Stimulated activated CD4-positive, alpha-beta T cell treated with anti-CD3 and anti-CD28 coated beads, Interleukin-15, amount 100 ng/mL, for 24 hours (primary cell): Measurements from ENCODE around the gene RPL18A.

Experiments
- DNase-seq: peaks from one replicate; pipeline ENCODE4 v3.0.0-alpha.2; 2020

RPL18A gene

DNA sequence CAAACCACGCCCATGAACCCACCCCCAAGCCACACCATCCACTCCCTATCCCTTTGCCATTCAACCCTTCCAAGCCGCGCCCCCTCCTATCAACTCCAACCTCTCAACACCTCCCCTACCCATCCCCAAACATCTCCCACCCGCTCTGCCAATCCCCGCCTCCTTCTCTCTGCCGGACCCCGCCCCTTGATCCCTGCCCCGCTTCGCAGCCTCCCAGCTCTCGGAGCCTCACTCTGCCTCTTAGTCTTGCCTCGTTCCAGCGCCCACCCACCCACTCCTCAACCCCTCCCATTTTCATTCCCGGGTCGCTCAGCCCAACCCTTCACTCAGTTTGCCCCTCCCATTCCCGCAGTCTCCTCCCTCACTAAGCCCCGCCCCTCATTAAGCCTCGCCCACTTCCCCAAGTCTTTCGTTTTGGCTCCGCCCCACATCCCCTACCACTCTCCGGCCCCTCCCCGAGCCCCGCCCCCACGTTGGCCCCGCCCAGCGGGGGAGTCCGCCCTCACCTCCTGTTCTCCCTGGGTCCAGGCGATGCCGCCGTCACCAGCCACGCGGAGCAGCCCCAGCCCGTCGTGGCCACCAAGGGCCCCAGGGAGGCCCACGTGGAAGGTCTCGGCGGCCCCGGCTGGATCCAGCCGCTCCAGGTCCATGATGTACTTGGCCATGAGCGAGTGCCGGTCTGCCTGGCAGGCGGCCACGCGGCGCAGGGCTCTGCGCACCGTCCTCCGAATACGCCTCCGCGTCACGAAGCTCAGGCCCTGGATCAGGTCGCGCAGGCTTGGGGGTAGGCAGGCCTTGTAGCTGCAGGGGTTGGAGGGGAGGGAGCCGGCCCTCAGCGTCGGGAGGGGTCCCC is 17.7 kb upstream of the RPL18A start:
- DNase-seq = peak; percentile 84

DNA sequence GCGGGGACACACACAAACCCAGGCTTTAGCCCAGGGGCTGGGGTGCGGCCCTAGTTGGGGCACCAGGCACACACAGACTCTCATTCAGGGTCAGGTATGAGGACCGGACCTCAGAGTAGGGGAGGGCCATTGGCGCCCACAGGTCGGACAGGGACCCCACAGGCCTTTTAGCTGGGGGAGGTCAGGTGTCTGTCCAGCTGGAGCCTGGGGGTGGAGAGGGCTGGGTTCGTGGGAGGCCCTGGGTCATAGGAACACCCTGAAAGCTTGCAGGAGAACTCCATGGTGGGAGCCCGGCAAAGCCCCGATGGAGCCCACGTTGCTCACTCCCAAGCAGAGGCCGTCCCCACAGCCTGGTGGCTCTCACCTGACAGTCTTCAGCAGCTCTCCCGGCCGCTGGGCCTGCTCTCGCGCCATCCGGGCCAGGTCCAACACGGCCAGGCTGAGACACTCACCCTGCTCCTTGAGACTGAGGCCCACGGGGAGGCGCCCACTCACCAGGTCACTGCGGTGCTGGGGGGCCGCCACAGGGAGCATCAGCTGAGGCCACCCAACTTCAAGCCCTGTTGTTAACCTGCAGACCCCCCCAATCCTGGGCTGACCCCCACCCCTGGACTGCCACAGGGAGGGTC is 16.9 kb upstream of the RPL18A start:
- DNase-seq = no peak

DNA sequence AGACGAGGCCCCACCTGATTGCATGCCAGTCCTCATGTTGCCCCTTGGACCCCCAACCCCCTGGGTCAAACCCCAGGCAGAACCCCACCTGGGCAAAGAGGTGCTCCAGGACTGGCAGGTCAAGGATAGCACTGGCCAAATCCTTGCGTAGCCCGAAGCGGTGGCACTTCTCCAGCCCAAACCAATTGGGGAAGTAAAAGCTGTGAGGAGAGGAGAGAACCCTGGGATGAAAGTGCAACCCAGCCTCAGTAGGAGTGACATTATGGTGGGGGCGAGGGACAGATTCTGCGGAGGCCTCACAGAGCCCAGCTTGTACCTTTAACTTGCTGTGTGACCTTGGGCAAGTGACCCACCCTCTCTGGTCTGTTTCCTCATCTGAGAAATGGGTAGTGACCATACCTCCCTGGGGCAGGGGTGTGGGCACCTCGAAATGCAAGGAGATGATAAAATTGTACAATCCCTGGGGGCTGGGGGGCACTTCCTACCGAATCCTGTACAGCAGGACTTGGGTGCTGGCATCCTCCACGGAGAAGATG is 16.4 kb upstream of the RPL18A start:
- DNase-seq = no peak

DNA sequence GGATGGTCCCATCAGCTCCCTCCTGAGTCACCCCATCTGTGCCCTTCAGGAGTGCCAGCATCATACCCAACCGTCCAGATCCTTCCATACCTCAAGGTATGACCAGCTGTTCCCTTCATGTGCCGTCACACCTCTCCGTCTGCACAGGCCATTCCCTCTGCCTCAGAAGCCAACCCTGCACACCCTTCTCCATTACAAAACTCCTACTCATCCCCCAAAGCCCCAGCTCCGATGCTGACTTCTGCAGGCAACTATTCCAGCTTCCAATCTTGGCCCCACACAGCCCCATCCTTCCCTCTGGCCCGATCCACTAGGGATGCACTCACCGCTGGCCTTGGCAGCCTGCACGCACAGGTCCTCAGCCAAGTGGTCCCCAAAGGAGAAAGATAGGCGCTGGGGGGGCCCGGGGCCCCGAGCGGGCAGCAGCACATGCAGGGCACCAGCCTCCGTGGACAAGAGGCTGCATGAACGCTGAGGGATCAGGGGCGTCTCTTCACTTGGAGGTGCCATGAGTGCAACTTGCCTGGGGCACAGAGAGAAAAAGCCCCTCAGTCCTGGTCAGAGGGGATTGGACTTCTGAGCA is 15.7 kb upstream of the RPL18A start:
- no peak for DNase-seq

DNA sequence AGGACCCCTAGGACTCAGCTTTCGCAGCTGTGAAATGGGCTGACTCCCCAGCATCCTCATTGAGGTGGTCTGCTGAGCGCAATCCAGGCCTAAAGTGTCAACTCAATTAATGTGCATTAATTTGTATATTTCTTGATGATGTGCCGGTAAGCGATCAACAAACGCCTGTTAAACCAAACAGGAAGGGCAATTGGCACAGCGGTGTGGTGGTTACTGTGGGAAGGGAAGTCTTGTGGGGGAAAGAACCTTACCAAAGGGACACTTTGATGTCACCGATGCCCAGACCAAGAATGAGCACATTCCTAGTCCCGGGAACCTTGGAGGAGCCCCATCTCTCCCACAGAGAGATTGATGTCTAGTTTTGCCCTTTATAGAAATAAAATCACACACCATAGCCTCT is 13.6 kb upstream of the RPL18A start:
- peak; percentile 45 for DNase-seq

DNA sequence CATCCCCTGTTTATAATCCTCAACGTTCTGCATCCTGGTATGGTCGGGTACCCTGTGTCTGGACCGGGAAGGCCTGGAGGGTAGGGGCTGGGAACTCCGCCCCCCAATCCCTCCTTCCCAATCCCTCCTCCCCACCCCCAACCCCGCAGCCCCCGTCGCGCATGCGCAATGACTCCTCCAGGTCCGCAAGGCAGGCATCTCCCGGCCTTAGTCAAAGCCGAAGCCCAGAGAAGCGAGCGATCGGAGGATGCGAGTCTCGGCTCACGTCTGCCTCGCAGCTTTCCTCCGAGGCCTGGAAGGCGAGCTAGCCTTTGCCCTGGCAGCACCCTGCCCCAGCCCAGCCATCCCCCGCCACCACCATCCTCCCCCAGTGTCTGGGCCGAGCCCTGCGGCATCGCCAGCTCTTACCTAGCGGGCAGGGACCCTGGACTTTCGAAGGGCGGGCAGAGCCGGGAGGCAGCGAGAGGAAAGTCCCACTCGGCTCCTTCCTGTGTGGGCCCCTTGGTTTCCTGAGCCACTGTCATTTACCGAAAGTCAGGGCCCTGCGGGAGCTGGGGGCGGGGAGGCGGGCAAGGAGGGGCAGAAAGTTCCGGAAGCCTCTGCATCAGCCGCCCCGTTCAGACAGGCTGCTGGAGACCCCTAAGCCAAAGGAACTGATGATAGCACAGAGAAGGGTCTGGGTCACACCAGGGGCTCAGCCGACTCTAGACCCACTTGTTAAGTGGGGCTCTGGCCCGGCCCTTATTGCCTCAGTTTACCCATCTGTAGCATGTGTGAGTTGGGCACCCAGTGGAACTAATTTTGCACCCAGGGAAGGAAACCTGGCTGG is 12.0 kb upstream of the RPL18A start, which contains the start of gene JAK3:
Gene JAK3, minus strand, starts transcription at position 445 of the 829 bp plus-strand sequence. CDS start 3,565 bp downstream, outside the sequence.
- DNase-seq = peak; percentile 93

DNA sequence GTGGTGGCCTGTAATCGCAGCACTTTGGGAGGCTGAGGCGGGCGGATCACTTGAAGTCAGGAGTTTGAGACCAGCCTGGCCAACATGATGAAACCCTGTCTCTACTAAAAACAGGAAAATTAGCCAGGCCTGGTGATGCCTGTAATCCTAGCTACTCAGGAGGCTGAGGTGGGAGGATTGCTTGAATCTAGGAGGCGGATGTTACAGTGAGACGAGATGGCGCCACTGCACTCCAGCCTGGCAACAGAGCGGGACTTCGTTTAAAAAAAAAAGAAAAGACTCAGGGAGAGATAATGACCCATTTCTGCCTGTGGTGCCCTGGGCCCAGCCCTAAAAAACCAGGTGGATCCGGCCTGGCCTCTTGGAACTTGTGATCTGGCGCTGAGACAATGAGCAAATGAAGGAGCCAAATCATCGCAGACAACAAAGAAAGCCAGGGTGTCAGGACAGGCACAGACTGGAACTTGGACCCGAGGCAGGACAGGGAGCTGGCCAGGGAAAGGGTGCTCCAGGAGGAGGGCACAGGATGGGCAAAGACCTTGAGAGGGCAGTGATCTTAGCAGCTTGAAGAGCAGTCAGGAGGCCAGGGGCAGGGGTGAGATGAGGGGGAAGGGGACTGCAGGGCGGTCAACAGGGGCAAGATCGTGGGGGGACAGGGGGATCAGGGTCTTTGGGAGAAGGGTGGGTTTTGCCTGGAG is 11.0 kb upstream of the RPL18A start:
- DNase-seq = no peak

DNA sequence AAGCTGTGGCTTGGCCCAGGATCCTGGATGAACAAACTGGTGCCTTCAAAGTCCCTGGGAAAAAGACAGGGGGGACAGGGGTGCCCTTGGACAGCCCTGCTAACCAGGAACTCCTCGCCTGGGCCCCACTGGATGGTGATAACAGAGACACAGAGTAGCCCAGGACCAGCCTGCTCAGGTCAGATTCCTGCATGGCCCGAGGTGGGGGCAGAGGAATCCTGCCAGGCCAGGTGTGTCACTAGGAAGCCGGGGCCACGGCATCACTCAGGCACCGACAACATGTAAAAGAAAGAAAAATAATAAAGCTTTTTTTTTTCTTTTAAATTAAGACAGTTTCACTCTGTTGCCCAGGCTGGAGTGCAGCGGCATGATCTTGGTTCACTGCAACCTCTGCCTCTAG is 5.6 kb upstream of the RPL18A start:
- DNase-seq = no peak

DNA sequence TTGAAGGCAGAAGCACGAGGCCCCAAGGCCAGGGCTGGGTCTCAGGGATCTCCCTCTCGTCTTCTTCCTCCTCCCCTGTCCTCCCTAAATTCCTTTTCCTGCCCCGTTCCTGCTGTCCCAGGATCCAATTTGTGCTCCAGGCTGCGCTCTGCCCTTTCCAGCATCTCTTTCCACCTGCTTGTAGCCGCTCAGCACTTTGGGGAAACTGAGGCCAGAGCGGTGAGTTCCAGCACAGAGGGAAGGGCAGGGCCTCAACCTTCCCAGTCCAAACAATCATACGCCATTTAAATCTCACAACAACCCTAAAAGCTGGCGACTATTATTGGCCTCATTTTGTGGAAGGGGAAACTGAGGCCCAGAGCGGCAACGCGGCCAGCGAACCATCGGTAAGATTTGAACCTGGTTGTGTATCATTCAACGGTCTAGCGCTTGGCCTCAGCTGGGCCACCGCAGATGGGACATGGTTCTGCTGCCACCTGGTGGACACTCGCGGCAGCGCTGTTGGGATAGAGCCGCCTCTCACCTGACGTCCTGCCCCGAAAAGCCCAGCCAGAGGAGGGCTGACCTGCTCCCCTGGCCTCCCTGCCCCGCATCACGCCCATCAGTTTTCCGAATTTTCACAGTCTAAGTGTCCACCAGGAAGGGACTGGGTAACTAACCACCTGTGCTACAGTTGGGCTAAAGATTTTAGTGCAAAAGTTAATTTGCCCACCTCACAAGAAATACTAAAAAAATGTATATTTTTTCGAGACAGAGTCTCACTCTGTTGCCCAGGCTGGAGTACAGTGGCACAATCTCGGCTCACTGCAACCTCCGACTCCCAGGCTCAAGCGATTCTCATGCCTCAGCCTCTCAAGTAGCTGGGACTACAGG is 4.2 kb upstream of the RPL18A start:
- peak; percentile 93 for DNase-seq

DNA sequence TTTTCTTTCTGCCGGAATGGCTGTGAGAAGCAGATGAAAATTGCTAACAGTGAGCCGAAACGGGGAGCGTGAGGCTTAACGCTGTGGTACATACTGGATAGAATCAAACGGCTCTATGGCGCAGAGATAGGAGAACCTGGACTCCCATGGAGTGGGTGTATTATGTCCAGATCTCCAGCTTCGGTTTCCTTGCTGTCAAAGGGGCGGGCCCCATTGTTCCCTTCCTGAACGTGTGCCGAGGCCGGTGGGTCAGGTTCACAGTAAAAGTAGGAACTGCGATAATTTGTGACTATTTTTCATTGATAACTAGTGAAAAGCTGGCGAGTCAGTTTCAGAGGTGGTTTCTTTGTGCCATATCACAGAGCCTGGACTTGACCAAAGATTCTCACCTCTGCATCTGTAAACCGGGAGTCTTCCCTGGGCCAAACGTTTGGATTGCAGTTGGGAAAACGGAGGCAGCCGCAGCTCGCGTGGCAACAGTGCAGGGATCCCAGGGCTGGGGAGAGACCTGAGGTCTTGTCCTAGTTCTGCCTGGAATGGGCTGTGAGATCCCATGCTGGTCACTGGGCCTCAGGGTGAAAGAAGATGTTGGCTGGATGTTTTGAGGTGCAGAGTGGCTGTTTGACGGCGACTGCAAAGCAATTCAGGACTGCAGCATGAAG is 752 bp downstream of the RPL18A start:
- no peak for DNase-seq

DNA sequence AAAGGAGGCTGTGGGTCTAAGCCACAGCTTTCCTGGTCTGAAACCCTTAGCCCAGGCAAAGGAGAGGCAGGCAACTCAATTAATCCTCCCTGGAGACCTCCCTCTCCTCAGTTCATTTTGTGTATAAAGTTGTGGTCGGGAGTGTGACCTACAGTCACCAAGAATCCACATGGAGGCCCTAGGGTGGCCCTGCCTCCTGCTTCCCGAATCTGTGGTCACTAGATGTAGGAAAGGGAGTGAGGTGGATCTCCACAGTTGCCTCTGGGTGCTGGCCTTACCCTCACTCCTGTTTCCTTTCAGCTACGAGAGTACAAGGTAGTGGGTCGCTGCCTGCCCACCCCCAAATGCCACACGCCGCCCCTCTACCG is 1.3 kb downstream of the RPL18A start:
- no peak for DNase-seq

DNA sequence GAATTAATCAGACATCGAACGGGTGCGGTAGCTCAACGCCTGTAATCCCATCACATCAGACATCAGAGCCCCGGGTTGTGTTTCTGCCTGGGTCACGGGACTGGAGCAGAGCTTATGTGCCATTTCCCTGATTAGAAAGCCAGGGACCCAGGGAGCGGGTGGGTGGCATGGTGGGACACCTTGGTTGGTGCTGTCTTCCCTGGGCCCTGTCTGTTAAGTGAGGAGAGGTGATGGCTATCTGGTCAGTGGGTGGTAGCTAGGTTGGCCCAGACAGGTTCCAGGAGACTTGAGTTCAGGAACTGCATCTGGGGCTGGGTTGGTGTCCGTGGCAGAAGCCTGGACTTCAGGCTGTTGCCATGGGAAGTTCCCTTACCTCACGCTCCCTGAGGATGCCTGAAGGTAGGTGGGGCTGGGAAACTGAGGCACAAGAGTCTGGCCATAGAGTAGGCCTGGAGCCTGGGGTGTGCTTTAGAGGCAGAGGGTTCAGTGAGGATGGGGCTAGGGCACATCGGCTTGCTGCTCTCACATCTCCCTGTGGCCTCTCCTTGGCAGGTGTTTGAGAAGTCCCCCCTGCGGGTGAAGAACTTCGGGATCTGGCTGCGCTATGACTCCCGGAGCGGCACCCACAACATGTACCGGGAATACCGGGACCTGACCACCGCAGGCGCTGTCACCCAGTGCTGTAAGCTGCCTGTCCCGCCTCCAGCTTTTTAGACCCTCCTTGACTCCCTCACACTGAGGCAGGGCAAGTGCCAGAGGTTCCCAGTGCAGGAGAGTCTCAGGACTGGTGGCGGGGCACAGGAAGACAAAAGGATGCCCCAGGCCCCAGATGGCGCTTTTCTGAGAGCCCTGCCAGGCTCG is 2.1 kb downstream of the RPL18A start:
- DNase-seq = no peak

DNA sequence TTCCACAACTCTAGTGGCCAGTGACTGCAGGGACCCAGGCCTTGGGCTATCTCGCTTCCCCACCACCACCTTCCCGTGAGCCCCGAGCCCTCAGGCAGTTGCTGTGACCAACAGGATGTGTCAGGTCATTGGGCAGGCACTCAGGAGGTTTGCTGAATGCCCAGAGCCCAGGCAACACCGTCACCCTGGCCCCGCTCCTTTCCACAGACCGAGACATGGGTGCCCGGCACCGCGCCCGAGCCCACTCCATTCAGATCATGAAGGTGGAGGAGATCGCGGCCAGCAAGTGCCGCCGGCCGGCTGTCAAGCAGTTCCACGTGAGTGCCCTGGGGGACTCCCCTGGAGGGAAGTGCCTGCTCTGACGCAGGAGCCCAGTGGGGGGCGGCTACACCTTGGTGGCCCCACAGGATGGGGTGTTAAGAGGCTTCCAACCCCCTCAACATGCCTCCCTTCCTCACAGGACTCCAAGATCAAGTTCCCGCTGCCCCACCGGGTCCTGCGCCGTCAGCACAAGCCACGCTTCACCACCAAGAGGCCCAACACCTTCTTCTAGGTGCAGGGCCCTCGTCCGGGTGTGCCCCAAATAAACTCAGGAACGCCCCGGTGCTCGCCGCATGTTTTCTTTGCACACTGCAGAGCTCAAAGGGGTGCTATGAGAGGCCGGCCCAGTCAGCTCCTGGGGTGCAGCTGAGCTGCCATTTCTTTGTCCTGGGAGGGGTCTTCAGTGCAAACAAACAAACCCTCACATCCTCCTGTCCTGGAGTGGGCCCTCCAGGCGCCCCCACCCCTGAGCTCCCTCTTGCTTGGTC is 3.2 kb downstream of the RPL18A start:
- no peak for DNase-seq

DNA sequence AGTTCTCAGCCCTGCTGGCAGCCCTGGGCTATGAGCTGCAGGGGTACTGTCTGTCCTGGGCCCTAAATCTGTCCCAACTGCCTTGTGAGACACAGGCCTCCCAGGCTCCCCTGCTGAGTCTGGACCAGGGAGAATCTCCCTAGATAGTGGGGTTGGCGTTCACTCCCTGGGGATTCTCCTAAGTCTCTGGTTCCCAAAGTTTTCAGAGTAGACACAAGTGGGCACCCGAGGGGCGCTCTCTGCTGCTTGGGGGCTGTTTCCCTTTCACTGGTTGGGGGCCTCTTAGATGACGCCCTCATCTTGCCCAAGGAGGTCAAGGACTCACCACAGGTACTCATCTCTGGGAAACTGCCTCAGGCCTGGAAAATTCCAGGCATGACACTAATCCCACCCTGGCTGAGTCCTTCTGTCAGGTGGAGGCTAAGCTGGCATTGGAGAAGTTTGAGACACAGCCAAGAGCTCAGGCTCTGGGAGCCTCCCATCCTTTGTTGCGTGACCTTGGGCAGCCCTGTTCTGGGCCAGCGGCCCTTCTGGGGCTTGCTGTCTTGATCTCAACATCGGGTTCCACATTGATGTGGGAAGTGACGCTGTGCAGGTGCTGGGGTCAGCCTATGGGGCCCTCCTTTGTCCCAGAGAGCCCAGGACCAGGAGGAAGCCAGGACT is 3.9 kb downstream of the RPL18A start:
- DNase-seq = peak; percentile 15

DNA sequence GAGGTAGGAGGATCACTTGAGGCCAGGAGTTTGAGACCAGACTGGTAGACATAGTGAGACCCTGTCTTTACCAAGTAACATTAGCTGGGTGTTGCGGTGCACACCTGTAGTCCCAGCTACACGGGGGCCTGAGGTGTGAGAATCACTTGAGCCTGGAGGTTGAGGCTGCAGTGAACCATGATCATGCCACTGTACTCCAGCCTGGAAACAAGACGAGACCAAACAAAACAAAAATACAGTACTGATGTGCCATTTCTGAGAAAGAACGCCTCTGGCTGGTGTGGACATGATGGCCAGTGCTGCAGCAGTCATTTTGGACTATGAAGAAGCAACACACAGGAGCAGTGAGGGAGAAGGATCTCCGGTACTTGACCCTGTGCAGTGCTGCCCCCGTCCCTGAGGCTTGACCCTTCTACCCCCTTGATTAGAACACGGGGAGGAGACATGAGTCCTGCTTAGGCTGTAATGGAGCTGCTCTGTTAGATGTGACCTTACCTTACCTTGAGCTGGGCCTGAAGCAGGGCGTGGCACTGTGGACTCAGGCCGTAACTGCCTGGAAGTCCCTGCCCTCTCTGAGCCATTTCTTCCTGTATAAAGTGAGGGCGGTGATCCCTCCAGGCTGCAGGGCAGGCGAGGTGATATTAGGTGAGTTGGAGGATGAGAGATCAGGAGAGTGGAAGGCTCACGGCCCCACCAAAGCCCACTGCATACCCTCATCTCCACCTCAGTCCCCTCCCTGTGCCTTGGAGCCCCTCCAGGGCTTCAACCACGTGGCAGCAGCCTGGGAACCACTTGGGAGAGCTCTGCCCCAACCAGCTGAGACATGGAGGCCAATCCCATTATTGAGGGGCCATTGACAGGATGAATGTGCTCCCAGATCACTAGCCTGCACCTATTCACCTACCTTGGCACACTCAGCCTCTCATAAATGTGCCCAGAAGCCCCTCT is 5.9 kb downstream of the RPL18A start:
- peak; percentile 53 for DNase-seq

DNA sequence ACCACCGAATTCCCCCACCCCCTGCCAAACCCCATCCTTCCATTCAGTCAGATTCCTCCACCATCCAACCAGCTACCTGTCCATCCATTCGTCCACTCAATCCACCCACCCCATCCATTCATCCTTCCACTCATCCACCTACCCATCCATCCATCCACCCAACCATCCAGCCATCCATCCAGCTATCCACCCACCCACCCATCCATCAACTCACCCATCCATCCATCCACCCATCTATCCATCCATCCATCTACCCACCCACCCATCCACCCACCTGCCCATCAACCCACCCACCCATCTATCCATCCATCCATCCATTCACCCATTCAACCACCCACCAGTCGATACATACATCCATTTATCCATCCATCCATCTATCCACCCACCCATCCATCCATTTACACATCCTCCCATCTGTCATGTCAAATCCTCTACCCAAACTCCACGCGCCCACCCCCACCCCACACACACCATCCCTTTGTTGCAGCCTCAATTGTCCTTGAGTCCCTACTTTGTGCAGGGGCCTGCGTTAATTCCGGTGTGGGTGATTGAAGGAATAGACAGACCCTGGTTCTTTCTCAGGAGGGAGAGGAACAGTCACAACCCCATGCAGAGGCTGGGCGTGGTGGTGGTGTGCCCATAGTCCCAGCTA is 6.7 kb downstream of the RPL18A start:
- DNase-seq = peak; percentile 41
